Adrenal gland (tissue), 12 donors: ENCODE data around the gene F7. TPM values are rescaled to one million over a fixed set of nuclear protein-coding genes. Genes with fewer than 3 reads are reported as not detected.

ENCODE experiments used
- DNase-seq, 7 donors: peaks; one replicate each; pipeline ENCODE4 v3.0.0-alpha.2; 2019 to 2020
- H3K27ac ChIP-seq, 5 donors: fragments of 200-600 bp; sonication (generic) in 4 of 5; 1 replicate in 3 of 5; 2 replicates in 2 of 5; pipeline versions ENCODE4 v1.5.1 to v1.8.0; 2016 to 2020; ENCODE audit warnings: mild to moderate bottlenecking in 1 of 5
- H3K27me3 ChIP-seq: fragments of 200-600 bp; 2 replicates; pipeline ENCODE4 v1.8.0; 2021
- H3K36me3 ChIP-seq, 2 donors: fragments of 200-600 bp; replicated peaks in 1 of 2; 1 replicate in 1 of 2; 2 replicates in 1 of 2; pipeline versions ENCODE4 v1.5.1 to v1.8.0; 2018 to 2022
- H3K4me1 ChIP-seq, 2 donors: fragments of 200-600 bp; replicated peaks in 1 of 2; 1 replicate in 1 of 2; 2 replicates in 1 of 2; pipeline versions ENCODE4 v1.5.1 to v1.8.0; 2018 to 2021
- H3K4me3 ChIP-seq, 4 donors: fragments of 200-600 bp; sonication (generic) in 3 of 4; one replicate each; pipeline ENCODE4 v1.5.1; 2016 to 2018
- H3K9me3 ChIP-seq, 3 donors: fragments of 200-600 bp; sonication (generic) in 1 of 3; replicated peaks in 1 of 3; 1 replicate in 2 of 3; 2 replicates in 1 of 3; pipeline versions ENCODE4 v1.5.1 to v1.8.0; 2016 to 2021
- POLR2A ChIP-seq, 2 donors: fragments of 450-650 bp; IDR thresholded peaks; one replicate each; pipeline ENCODE4 v1.6.1; 2017; ENCODE audit warnings: antibody characterized with exemption in 2 of 2, mild to moderate bottlenecking in 2 of 2, moderate library complexity in 1 of 2
- WGBS, 4 donors: extraction: QIAGEN DNeasy Blood & Tissue Kit in 2 of 4; methylation state at CpG; one replicate each; pipeline versions ENCODE4 v1.1.5 to v1.1.7; 2013 to 2017; 5-methylcytosine and 5-hydroxymethylcytosine counted together
- intact Hi-C, 2 donors: fragments of 100-400 bp; cut with DNase I; formaldehyde crosslinking; loops; one replicate each; pipeline versions ENCODE4 v1.14.1 to v1.15.0; 2022 to 2023
- polyA plus RNA-seq, 3 donors: library from polyadenylated mRNA; stranded (reverse); fragments of 200-250 nt in 2 of 3; fragments of 350-450 nt in 1 of 3; fragmentation: Illumina TruSeq in 1 of 3; extraction: RNeasy Lipid Tissue Mini Kit (QIAGEN cat#74804) in 1 of 3; gene quantifications; one replicate each; pipeline ENCODE4 v1.2.3, GENCODE V29; 2013 to 2014
- total RNA-seq, 9 donors: library from RNA; depleted of rRNA in 4 of 9; stranded (reverse); fragments of >200 nt in 4 of 9; fragments of 120-200 nt in 1 of 9; fragmentation: NEBNext Ultra II Directional in 1 of 9; extraction: Animal tissue kit (Norgen Biotek cat#: 25700) in 1 of 9; gene quantifications; one replicate each; pipeline versions ENCODE4 v1.1.0 to v1.2.4, GENCODE V29; 2013 to 2023
- TF ChIP-seq, protein P1 (sequence below), 6 experiments: fragments of 450-650 bp in 4 of 6; fragments of 200-600 bp in 2 of 6; sonication (generic) in 1 of 6; IDR thresholded peaks; 1 replicate in 5 of 6; 2 replicates in 1 of 6; pipeline versions ENCODE4 v1.5.1 to v1.8.0; 2016 to 2021; ENCODE audit warnings: antibody characterized with exemption in 6 of 6, mild to moderate bottlenecking in 2 of 6, moderate library complexity in 1 of 6
- donor health status: healthy with polysubstance abuse.
- donor health status: Bipolar disorder and iron deficiency.
- donor health status: DM: yes; HTN: yes; CAD: no.
- donor health status: DM: no; HTN: no; CAD: no.
- donor health status: DM: no; HTN: no; CAD: no.
- donor health status: DM: yes; HTN: yes; CAD: no.

Gene F7
- total and polyA plus RNA-seq, 12 donors = 0.05 to 0.61 (median 0.08) TPM; not detected in 7

- intact Hi-C loops = no loop called here
- WGBS, 4 donors = 63 to 80% (median 74%) methylated on average over 5 to 25 of the region's 25 CpGs
- Histone ChIP-seq H3K4me3 (no peak overlapping the region), H3K27me3 (no peaks in the 10 kb centered on the region), H3K9me3 (no peaks in the 10 kb centered on the region), H3K36me3 (peaks cover 0 to 7% of the 10 kb centered on the region in 2 donors), H3K27ac (no peak overlapping the region), H3K4me1 (no peaks in the 10 kb centered on the region)
- TF ChIP-seq, protein P1, sequence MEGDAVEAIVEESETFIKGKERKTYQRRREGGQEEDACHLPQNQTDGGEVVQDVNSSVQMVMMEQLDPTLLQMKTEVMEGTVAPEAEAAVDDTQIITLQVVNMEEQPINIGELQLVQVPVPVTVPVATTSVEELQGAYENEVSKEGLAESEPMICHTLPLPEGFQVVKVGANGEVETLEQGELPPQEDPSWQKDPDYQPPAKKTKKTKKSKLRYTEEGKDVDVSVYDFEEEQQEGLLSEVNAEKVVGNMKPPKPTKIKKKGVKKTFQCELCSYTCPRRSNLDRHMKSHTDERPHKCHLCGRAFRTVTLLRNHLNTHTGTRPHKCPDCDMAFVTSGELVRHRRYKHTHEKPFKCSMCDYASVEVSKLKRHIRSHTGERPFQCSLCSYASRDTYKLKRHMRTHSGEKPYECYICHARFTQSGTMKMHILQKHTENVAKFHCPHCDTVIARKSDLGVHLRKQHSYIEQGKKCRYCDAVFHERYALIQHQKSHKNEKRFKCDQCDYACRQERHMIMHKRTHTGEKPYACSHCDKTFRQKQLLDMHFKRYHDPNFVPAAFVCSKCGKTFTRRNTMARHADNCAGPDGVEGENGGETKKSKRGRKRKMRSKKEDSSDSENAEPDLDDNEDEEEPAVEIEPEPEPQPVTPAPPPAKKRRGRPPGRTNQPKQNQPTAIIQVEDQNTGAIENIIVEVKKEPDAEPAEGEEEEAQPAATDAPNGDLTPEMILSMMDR (IDR thresholded peaks at IDR 0.05) = no peak
- no peak for TF ChIP-seq POLR2A (IDR thresholded peaks at IDR 0.05)
- peak in 1 of 7 donors; percentile 68 for DNase-seq
Measured at GRCh38 chr13:113080901-113081521, 24.6 kb upstream of the F7 start.

- WGBS, 4 donors = 56 to 81% (median 76%) methylated on average over 8 to 26 of the region's 26 CpGs
- no peaks in the 10 kb centered on the region for H3K9me3 ChIP-seq
- intact Hi-C loops = no loop called here
- no peaks in the 10 kb centered on the region for H3K36me3 ChIP-seq
- no peak overlapping the region for H3K27ac ChIP-seq
- no peaks in the 10 kb centered on the region for H3K4me1 ChIP-seq
- H3K4me3 ChIP-seq = no peak overlapping the region
- H3K27me3 ChIP-seq = no peaks in the 10 kb centered on the region
- DNase-seq = no peak
- TF ChIP-seq, protein P1 (IDR thresholded peaks at IDR 0.05) = no peak
- no peak for TF ChIP-seq POLR2A (IDR thresholded peaks at IDR 0.05)
Measured at GRCh38 chr13:113082198-113083021, 23.2 kb upstream of the F7 start.

- 83 to 88% (median 86%) methylated on average over 8 to 10 of the region's 10 CpGs for WGBS, 4 donors
- DNase-seq = no peak
- Histone ChIP-seq H3K9me3 (no peaks in the 10 kb centered on the region), H3K27me3 (no peaks in the 10 kb centered on the region), H3K27ac (no peak overlapping the region), H3K4me3 (no peak overlapping the region), H3K36me3 (no peaks in the 10 kb centered on the region), H3K4me1 (no peaks in the 10 kb centered on the region)
- TF ChIP-seq, protein P1 (IDR thresholded peaks at IDR 0.05) = no peak
- intact Hi-C loops = no loop called here
Measured at GRCh38 chr13:113083022-113083373, 22.6 kb upstream of the F7 start.

DNA sequence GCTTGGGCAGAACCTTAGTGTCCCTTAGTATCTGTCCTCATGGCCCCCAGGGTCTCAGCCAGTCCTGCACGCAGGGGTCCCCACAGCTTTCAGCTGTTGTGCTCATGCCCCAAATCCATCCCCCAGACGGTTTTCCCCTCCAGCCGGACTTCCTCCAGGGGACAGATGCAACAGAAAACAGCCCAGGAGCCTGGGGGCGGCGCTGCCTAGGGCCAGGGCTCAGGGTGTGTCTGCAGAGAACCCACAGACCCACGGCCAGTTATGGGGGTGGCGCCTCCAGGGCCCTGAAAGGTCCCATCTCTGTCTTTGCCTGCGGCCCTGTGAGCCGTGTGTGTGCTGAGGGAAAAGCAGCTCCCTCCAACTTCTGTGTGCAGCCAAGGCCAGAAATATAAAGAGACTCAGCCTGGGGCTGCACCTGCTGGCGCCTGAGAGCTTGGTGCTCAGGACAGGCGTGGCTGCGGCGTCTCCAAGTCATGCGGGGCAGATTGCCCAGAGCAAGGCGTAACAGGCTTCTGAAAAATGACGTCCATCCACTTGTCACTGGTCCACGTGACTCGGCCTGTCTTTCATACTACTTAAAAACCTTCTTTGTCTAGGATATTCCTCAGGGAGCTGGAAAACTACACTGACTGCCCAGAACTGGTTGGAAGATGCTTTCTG, 22.1 kb upstream of the F7 start:
- H3K4me1 ChIP-seq = no peaks in the 10 kb centered on the region
- DNase-seq = peak in 3 of 7 donors; percentile 19 to 90 (median 33)
- WGBS, 4 donors = 63 to 70% (median 64%) methylated on average over 11 to 18 of the region's 18 CpGs
- intact Hi-C loops = no loop called here
- H3K27me3 ChIP-seq = no peaks in the 10 kb centered on the region
- H3K27ac ChIP-seq = no peak overlapping the region
- H3K9me3 ChIP-seq = no peaks in the 10 kb centered on the region
- TF ChIP-seq, protein P1 (IDR thresholded peaks at IDR 0.05) = no peak
- TF ChIP-seq POLR2A (IDR thresholded peaks at IDR 0.05) = no peak
- H3K36me3 ChIP-seq = no peaks in the 10 kb centered on the region
- no peak overlapping the region for H3K4me3 ChIP-seq
